ENCODE data around the gene HORMAD2. TPM values are rescaled to one million over a fixed set of nuclear protein-coding genes. Genes with fewer than 3 reads are reported as not detected.

The HORMAD2 gene
- total RNA-seq, 1 donor from 2014 or later: not detected

DNA sequence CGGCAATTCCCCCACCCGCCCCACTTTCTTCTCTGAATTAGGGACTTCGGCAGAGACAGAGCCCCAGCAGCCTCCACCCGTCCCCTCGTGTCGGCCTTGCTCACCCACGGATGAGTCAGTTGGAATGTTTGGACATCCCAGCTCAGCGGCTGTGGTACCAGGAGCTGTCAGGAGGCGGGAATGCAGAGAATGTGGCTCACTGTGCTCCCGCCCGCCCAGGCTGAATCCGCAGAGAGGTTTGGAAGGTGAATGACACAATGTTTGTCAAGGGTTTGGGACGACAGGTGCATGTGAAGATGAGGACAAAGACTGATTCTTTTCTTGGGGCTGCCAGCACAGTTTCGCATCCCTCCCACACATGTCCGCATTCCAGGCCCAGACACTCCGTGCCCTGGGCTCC lies 126.7 kb downstream of the HORMAD2 start:
- Mint-ChIP-seq H3K4me1 (peaks cover 42% of the 10 kb centered on the region), H3K4me3 (no peak overlapping the region), H3K9me3 (no peaks in the 10 kb centered on the region), H3K27me3 (ENCODE audit: insufficient read depth, low read depth) (peaks cover 17% of the 10 kb centered on the region), H3K36me3 (no peaks in the 10 kb centered on the region), H3K27ac (peak overlapping the region; percentile 53)
- H3K27ac ChIP-seq: no peak overlapping the region
- peak; percentile 76 for DNase-seq (ENCODE audit: low spot score)
- no peak overlapping the region for H3K9ac ChIP-seq
- H3K27me3 ChIP-seq: no peaks in the 10 kb centered on the region
- no peaks in the 10 kb centered on the region for H3F3A ChIP-seq (ENCODE audit: low read depth)
- H2AFZ ChIP-seq (replicated peaks): no peak overlapping the region
- no peak for TF ChIP-seq EZH2 (IDR thresholded peaks at IDR 0.05)
- TF ChIP-seq EZH2phosphoT487 (IDR thresholded peaks at IDR 0.05): no peak
- TF ChIP-seq CTCF (IDR thresholded peaks at IDR 0.05): no peak
- no peak overlapping the region for H3K4me3 ChIP-seq
- H3K4me1 ChIP-seq: peaks cover 19% of the 10 kb centered on the region
- H4K20me1 ChIP-seq (ENCODE audit: low read depth): no peaks in the 10 kb centered on the region
- H3K4me2 ChIP-seq: no peak overlapping the region
- H3K79me2 ChIP-seq (ENCODE audit: low read depth): no peaks in the 10 kb centered on the region
- no peaks in the 10 kb centered on the region for H3K9me3 ChIP-seq (ENCODE audit: low read depth)
- no peaks in the 10 kb centered on the region for H3K36me3 ChIP-seq

GRCh38 chr22:30208631-30209603 lies 128.7 kb downstream of the HORMAD2 start:
- Mint-ChIP-seq H3K9me3 (no peaks in the 10 kb centered on the region), H3K4me1 (peaks cover 52% of the 10 kb centered on the region), H3K4me3 (no peak overlapping the region), H3K36me3 (no peaks in the 10 kb centered on the region), H3K27me3 (ENCODE audit: insufficient read depth, low read depth) (peaks cover 12% of the 10 kb centered on the region), H3K27ac (peak overlapping the region; percentile 67)
- Histone ChIP-seq H3F3A (ENCODE audit: low read depth) (no peaks in the 10 kb centered on the region), H3K79me2 (ENCODE audit: low read depth) (no peaks in the 10 kb centered on the region), H2AFZ (replicated peaks) (no peak overlapping the region), H3K27me3 (no peaks in the 10 kb centered on the region), H3K4me1 (peaks cover 11% of the 10 kb centered on the region), H3K36me3 (no peaks in the 10 kb centered on the region), H3K4me2 (no peak overlapping the region), H3K27ac (no peak overlapping the region), H4K20me1 (ENCODE audit: low read depth) (no peaks in the 10 kb centered on the region), H3K4me3 (no peak overlapping the region), H3K9me3 (ENCODE audit: low read depth) (no peaks in the 10 kb centered on the region), H3K9ac (no peak overlapping the region)
- no peak for TF ChIP-seq EZH2 (IDR thresholded peaks at IDR 0.05)
- TF ChIP-seq CTCF (IDR thresholded peaks at IDR 0.05): no peak
- no peak for TF ChIP-seq EZH2phosphoT487 (IDR thresholded peaks at IDR 0.05)
- DNase-seq (ENCODE audit: low spot score): no peak

DNA sequence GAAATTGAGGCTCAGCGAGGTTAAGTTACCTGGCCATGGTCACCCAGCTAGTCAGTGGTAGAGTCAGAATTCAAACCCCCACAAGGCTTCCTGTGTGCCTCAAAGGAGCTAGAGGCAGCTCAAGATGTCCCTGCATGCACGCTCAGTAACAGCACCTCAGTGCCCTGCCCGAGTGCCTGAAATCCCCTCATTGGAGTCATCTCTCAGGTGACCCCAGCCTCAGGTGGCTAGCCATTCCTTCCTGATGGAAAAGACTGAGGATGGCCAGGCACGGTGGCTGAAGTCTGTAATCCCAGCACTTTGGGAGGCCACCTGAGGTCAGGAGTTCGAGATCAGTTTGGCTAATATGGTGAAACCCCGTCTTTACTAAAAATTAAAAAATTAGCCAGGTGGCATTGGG lies 129.4 kb downstream of the HORMAD2 start:
- H3K9me3 ChIP-seq (ENCODE audit: low read depth): no peaks in the 10 kb centered on the region
- no peak overlapping the region for H3K27ac Mint-ChIP-seq

More for the DNA sequence above, 129.4 kb downstream of the HORMAD2 start:
- H3K79me2 ChIP-seq (ENCODE audit: low read depth): no peaks in the 10 kb centered on the region
- no peak for TF ChIP-seq CTCF (IDR thresholded peaks at IDR 0.05)
- no peak for TF ChIP-seq EZH2 (IDR thresholded peaks at IDR 0.05)
- TF ChIP-seq EZH2phosphoT487 (IDR thresholded peaks at IDR 0.05): no peak
- Mint-ChIP-seq H3K9me3 (no peaks in the 10 kb centered on the region), H3K27me3 (ENCODE audit: insufficient read depth, low read depth) (peaks cover 13% of the 10 kb centered on the region), H3K4me3 (no peak overlapping the region), H3K36me3 (no peaks in the 10 kb centered on the region), H3K4me1 (peaks cover 54% of the 10 kb centered on the region)
- no peaks in the 10 kb centered on the region for H3K27me3 ChIP-seq
- no peaks in the 10 kb centered on the region for H4K20me1 ChIP-seq (ENCODE audit: low read depth)
- no peak overlapping the region for H3K4me3 ChIP-seq
- DNase-seq (ENCODE audit: low spot score): no peak
- no peak overlapping the region for H3K4me2 ChIP-seq
- no peak overlapping the region for H3K27ac ChIP-seq
- no peak overlapping the region for H2AFZ ChIP-seq (replicated peaks)
- no peaks in the 10 kb centered on the region for H3K36me3 ChIP-seq
- H3K4me1 ChIP-seq: peaks cover 11% of the 10 kb centered on the region
- no peaks in the 10 kb centered on the region for H3F3A ChIP-seq (ENCODE audit: low read depth)
- H3K9ac ChIP-seq: no peak overlapping the region
